ENCODE measurements around the gene SHE.

GRCh38 chr1:154446292-154446691, 55.9 kb downstream of the SHE start:
- TF ChIP-seq REST (IDR thresholded peaks at IDR 0.05; ENCODE audit: low read depth) (no peak), EP300 (IDR thresholded peaks at IDR 0.05; ENCODE audit: borderline replicate concordance) (no peak)

All from Ishikawa (cell line).